ENCODE measurements around the gene RCSD1.

Gene RCSD1

GRCh38 chr1:167671727-167672511 is 41.9 kb downstream of the RCSD1 start:
- DNase-seq = peak; percentile 68

GRCh38 chr1:167672831-167673230 is 42.8 kb downstream of the RCSD1 start:
- no peak for DNase-seq

- peak; percentile 71 for DNase-seq
Measured at GRCh38 chr1:167673265-167673664, 43.2 kb downstream of the RCSD1 start.

GRCh38 chr1:167674156-167674555 is 44.1 kb downstream of the RCSD1 start:
- peak; percentile 19 for DNase-seq

- no peak for DNase-seq
Measured at GRCh38 chr1:167675440-167675839, 45.4 kb downstream of the RCSD1 start.

- DNase-seq = no peak
Measured at GRCh38 chr1:167676205-167676915, 46.3 kb downstream of the RCSD1 start.

- DNase-seq = no peak
Measured at GRCh38 chr1:167676916-167677848, 47.1 kb downstream of the RCSD1 start.

GRCh38 chr1:167678422-167678821 is 48.4 kb downstream of the RCSD1 start:
- DNase-seq = no peak

GRCh38 chr1:167678838-167679237 is 48.8 kb downstream of the RCSD1 start:
- DNase-seq = no peak

GRCh38 chr1:167679714-167680113 is 49.7 kb downstream of the RCSD1 start:
- DNase-seq = peak; percentile 74

- DNase-seq = no peak
Measured at GRCh38 chr1:167681024-167681423, 51.0 kb downstream of the RCSD1 start.

- peak; percentile 33 for DNase-seq
Measured at GRCh38 chr1:167681451-167682098, 51.5 kb downstream of the RCSD1 start.

GRCh38 chr1:167683226-167683625 is 53.2 kb downstream of the RCSD1 start:
- DNase-seq = no peak

- no peak for DNase-seq
Measured at GRCh38 chr1:167683641-167684502, 53.8 kb downstream of the RCSD1 start.

GRCh38 chr1:167685844-167686243 is 55.8 kb downstream of the RCSD1 start:
- no peak for DNase-seq

GRCh38 chr1:167687919-167688519 is 58.0 kb downstream of the RCSD1 start:
- DNase-seq = peak; percentile 77

GRCh38 chr1:167689567-167689920 is 59.5 kb downstream of the RCSD1 start:
- peak; percentile 87 for DNase-seq

- DNase-seq = no peak
Measured at GRCh38 chr1:167690053-167690452, 60.0 kb downstream of the RCSD1 start.

GRCh38 chr1:167693425-167694045 is 63.5 kb downstream of the RCSD1 start:
- no peak for DNase-seq

- DNase-seq = no peak
Measured at GRCh38 chr1:167694691-167695090, 64.7 kb downstream of the RCSD1 start.

GRCh38 chr1:167695147-167695546 is 65.1 kb downstream of the RCSD1 start:
- DNase-seq = peak; percentile 44
